Panc1 (cell line): Measurements from ENCODE around the gene CHRNA5.

Experiments
- SIN3A ChIP-seq: IDR thresholded peaks from 2 replicates; pipeline ENCODE4 v1.6.1; 2012; ENCODE audit warnings: low read depth, mild to moderate bottlenecking, low read length, moderate library complexity, borderline replicate concordance; ENCODE audit not compliant: insufficient read depth
- TF ChIP-seq, protein P1 (sequence below): fragments of 450-650 bp; IDR thresholded peaks from 2 replicates; pipeline ENCODE4 v1.5.1; 2017; ENCODE audit warnings: mild to moderate bottlenecking
- TF ChIP-seq, protein P2 (sequence below), 2 experiments: IDR thresholded peaks; 2 replicates each; pipeline ENCODE4 v1.6.1; 2011 to 2012; ENCODE audit warnings: low read depth in 2 of 2, control low read depth in 1 of 2, low read length in 1 of 2, mild to moderate bottlenecking in 1 of 2, moderate library complexity in 1 of 2; ENCODE audit not compliant: insufficient read depth in 1 of 2

DNA sequence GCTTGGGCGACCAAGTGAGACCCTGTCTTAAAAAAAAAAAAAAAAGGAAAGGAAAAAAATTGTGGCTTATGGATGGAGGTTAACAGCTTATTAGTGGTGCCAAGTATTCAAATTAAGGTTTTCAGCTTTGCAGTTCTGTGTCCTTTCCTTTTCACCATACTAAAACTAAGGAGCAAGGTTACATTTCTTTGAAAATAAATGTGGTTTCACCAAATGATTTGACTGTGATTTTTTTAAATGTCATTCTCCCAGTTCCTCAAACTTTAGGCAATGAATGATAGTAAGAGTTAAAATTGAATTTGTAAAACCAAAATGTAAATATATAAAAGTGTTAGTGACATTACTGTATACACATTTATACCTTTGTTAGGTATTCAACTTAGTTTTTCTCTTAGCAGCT, 9.6 kb downstream of the CHRNA5 start:
- TF ChIP-seq, protein P1, sequence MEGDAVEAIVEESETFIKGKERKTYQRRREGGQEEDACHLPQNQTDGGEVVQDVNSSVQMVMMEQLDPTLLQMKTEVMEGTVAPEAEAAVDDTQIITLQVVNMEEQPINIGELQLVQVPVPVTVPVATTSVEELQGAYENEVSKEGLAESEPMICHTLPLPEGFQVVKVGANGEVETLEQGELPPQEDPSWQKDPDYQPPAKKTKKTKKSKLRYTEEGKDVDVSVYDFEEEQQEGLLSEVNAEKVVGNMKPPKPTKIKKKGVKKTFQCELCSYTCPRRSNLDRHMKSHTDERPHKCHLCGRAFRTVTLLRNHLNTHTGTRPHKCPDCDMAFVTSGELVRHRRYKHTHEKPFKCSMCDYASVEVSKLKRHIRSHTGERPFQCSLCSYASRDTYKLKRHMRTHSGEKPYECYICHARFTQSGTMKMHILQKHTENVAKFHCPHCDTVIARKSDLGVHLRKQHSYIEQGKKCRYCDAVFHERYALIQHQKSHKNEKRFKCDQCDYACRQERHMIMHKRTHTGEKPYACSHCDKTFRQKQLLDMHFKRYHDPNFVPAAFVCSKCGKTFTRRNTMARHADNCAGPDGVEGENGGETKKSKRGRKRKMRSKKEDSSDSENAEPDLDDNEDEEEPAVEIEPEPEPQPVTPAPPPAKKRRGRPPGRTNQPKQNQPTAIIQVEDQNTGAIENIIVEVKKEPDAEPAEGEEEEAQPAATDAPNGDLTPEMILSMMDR, result no peak
- no peak for TF ChIP-seq SIN3A
- TF ChIP-seq, protein P2, sequence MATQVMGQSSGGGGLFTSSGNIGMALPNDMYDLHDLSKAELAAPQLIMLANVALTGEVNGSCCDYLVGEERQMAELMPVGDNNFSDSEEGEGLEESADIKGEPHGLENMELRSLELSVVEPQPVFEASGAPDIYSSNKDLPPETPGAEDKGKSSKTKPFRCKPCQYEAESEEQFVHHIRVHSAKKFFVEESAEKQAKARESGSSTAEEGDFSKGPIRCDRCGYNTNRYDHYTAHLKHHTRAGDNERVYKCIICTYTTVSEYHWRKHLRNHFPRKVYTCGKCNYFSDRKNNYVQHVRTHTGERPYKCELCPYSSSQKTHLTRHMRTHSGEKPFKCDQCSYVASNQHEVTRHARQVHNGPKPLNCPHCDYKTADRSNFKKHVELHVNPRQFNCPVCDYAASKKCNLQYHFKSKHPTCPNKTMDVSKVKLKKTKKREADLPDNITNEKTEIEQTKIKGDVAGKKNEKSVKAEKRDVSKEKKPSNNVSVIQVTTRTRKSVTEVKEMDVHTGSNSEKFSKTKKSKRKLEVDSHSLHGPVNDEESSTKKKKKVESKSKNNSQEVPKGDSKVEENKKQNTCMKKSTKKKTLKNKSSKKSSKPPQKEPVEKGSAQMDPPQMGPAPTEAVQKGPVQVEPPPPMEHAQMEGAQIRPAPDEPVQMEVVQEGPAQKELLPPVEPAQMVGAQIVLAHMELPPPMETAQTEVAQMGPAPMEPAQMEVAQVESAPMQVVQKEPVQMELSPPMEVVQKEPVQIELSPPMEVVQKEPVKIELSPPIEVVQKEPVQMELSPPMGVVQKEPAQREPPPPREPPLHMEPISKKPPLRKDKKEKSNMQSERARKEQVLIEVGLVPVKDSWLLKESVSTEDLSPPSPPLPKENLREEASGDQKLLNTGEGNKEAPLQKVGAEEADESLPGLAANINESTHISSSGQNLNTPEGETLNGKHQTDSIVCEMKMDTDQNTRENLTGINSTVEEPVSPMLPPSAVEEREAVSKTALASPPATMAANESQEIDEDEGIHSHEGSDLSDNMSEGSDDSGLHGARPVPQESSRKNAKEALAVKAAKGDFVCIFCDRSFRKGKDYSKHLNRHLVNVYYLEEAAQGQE (IDR thresholded peaks at IDR 0.05; ENCODE audit: insufficient read depth in 1 of 2, low read depth in 2 of 2, low read length in 1 of 2), result no peak
